DOHH2 (cell line): Measurements from ENCODE around the gene GOLIM4.

Experiments used
- H3F3A ChIP-seq: fragments of 200-600 bp; sonication (generic), shearing (Covaris generic); 2 replicates; pipeline ENCODE4 v1.6.0; 2016; ENCODE audit warnings: antibody characterized with exemption, mild to moderate bottlenecking; ENCODE audit not compliant: control insufficient read depth, insufficient read depth
- H3K27ac ChIP-seq: fragments of 200-600 bp; sonication (generic); 2 replicates; pipeline ENCODE4 v1.5.1; 2014; ENCODE audit warnings: low read depth, mild to moderate bottlenecking, low read length, moderate library complexity
- H3K27me3 ChIP-seq: fragments of 200-600 bp; sonication (generic); 2 replicates; pipeline ENCODE4 v1.6.1; 2014; ENCODE audit warnings: mild to moderate bottlenecking, low read length, mixed read lengths; ENCODE audit not compliant: control insufficient read depth
- H3K36me3 ChIP-seq: fragments of 200-600 bp; sonication (generic); 2 replicates; pipeline ENCODE4 v1.6.1; 2014; ENCODE audit warnings: mild to moderate bottlenecking, low read length, moderate library complexity, mixed read lengths; ENCODE audit not compliant: control insufficient read depth
- H3K4me1 ChIP-seq: fragments of 200-600 bp; sonication (generic); 2 replicates; pipeline ENCODE4 v1.6.1; 2014; ENCODE audit warnings: mild to moderate bottlenecking, low read length, mixed read lengths; ENCODE audit not compliant: control insufficient read depth
- H3K4me2 ChIP-seq: fragments of 200-600 bp; sonication (generic); 2 replicates; pipeline ENCODE4 v1.6.0; 2014; ENCODE audit warnings: mild to moderate bottlenecking, low read length, moderate library complexity
- H3K4me3 ChIP-seq: fragments of 200-600 bp; sonication (generic); 2 replicates; pipeline ENCODE4 v1.5.1; 2014; ENCODE audit warnings: mild to moderate bottlenecking, low read length, mixed read lengths
- H3K79me2 ChIP-seq: fragments of 200-600 bp; sonication (generic); 2 replicates; pipeline ENCODE4 v1.6.1; 2014; ENCODE audit warnings: mild to moderate bottlenecking, low read length, mixed read lengths; ENCODE audit not compliant: control insufficient read depth
- H3K9me2 ChIP-seq: fragments of 200-600 bp; sonication (generic); replicated peaks from 2 replicates; pipeline ENCODE4 v1.6.1; 2014; ENCODE audit warnings: mild to moderate bottlenecking, low read length, mixed read lengths; ENCODE audit not compliant: control insufficient read depth
- H3K9me3 ChIP-seq: fragments of 200-600 bp; sonication (generic); 2 replicates; pipeline ENCODE4 v1.6.1; 2014; ENCODE audit warnings: antibody characterized with exemption, low read length, mixed read lengths; ENCODE audit not compliant: control insufficient read depth, insufficient read depth
- H4K20me1 ChIP-seq: fragments of 200-600 bp; sonication (generic); 2 replicates; pipeline ENCODE4 v1.6.0; 2014; ENCODE audit warnings: low read depth, mild to moderate bottlenecking, antibody characterized with exemption, low read length, moderate library complexity; ENCODE audit not compliant: control insufficient read depth, insufficient read depth
- CTCF ChIP-seq: fragments of 200-600 bp; sonication (generic); IDR thresholded peaks from one replicate; pipeline ENCODE4 v1.5.1; 2014; ENCODE audit warnings: antibody characterized with exemption, mild to moderate bottlenecking, low read depth, low read length; ENCODE audit not compliant: poor library complexity, severe bottlenecking
- EZH2phosphoT487 ChIP-seq: fragments of 200-600 bp; sonication (generic); IDR thresholded peaks from 2 replicates; pipeline ENCODE4 v1.6.1; 2017; ENCODE audit warnings: borderline replicate concordance, mild to moderate bottlenecking, antibody characterized with exemption, low read length, moderate library complexity, mixed read lengths

The GOLIM4 gene

GRCh38 chr3:168127466-168127865 is 31.7 kb upstream of the GOLIM4 start:
- H3K79me2 ChIP-seq: no peaks in the 10 kb centered on the region
- H3K4me1 ChIP-seq: peaks cover 7% of the 10 kb centered on the region
- H3K27me3 ChIP-seq: no peaks in the 10 kb centered on the region
- no peak overlapping the region for H3K4me3 ChIP-seq
- H3F3A ChIP-seq: no peaks in the 10 kb centered on the region
- H3K36me3 ChIP-seq: no peaks in the 10 kb centered on the region
- no peaks in the 10 kb centered on the region for H4K20me1 ChIP-seq
- TF ChIP-seq CTCF (no peak), EZH2phosphoT487 (no peak)
- no peaks in the 10 kb centered on the region for H3K9me3 ChIP-seq
- H3K9me2 ChIP-seq: no peaks in the 10 kb centered on the region
- H3K4me2 ChIP-seq: no peak overlapping the region
- no peak overlapping the region for H3K27ac ChIP-seq

GRCh38 chr3:168124791-168125190 is 29.1 kb upstream of the GOLIM4 start:
- no peak for TF ChIP-seq CTCF
- no peak for TF ChIP-seq EZH2phosphoT487
- H3K36me3 ChIP-seq: no peaks in the 10 kb centered on the region
- H3K4me3 ChIP-seq: no peak overlapping the region
- no peaks in the 10 kb centered on the region for H3K79me2 ChIP-seq
- H3K9me2 ChIP-seq: no peaks in the 10 kb centered on the region
- H3K27me3 ChIP-seq: no peaks in the 10 kb centered on the region
- no peaks in the 10 kb centered on the region for H3K9me3 ChIP-seq
- H4K20me1 ChIP-seq: no peaks in the 10 kb centered on the region
- H3K27ac ChIP-seq: no peak overlapping the region
- H3K4me1 ChIP-seq: peaks cover 7% of the 10 kb centered on the region
- no peaks in the 10 kb centered on the region for H3F3A ChIP-seq
- H3K4me2 ChIP-seq: no peak overlapping the region

- Histone ChIP-seq H3K27me3 (no peaks in the 10 kb centered on the region), H3K4me3 (no peak overlapping the region), H3K4me1 (peaks cover 7% of the 10 kb centered on the region), H4K20me1 (no peaks in the 10 kb centered on the region), H3K27ac (no peak overlapping the region), H3K4me2 (0 out of 2 replicates have a peak overlapping the region, but pooled peaks have one; percentile 4), H3K9me3 (no peaks in the 10 kb centered on the region), H3K79me2 (no peaks in the 10 kb centered on the region), H3F3A (no peaks in the 10 kb centered on the region), H3K9me2 (no peaks in the 10 kb centered on the region), H3K36me3 (no peaks in the 10 kb centered on the region)
- TF ChIP-seq CTCF: no peak
- TF ChIP-seq EZH2phosphoT487: no peak
Measured at GRCh38 chr3:168124291-168124690, 28.6 kb upstream of the GOLIM4 start.
